Iris pigment epithelial cell (primary cell): Measurements from ENCODE around the gene RBM15.

Source experiments
- DNase-seq: peaks from one replicate; pipeline ENCODE4 v3.0.0-alpha.2; 2011; ENCODE audit warnings: low read depth

RBM15 gene

GRCh38 chr1:110338886-110339406 is at the start of gene RBM15:
TSS of gene RBM15 (plus strand) at chr1:110339377. CDS start at chr1:110339406, 29 bp downstream.
- DNase-seq: peak; percentile 100

DNA sequence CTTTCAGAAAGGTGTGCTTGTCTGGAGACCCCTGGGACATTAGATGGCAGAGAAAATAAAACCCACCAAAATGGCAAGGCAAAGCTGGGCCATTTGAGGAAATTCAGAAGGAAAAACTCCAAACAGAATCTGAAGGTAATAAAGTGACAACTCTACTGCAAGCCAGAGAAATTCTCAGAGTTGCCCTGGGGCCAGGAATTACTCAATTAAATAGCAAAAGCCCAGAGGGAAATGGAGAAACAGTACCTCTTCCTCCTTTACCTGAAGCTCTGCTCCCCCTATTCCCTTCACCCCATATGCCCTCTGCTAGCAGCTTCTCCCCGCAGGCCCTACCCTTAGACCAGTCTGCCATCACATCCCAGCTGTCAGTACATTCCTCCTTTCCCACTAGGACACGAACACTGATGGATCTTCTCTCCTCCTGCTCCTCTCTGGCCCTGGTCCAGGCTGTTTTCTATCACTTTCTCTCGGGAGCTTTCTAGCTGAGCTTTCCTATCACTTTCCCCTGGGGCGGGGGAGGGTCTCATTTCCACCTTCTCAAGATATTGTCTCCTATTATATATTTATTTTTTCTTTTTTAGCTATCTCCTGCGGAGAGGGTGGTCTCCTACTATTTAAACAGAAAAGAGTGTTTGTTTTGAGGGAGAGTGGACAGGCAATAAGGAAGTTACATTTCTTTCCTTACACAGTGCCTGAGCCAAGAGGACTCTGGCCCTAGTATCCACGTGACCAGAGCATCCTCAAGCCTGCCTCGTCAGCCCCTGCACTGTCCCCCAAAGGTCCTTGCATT is 47.7 kb upstream of the RBM15 start:
- DNase-seq: no peak

- DNase-seq: peak; percentile 39
These were observed 47.0 kb upstream of the RBM15 start for GRCh38 chr1:110292031-110292741.

DNA sequence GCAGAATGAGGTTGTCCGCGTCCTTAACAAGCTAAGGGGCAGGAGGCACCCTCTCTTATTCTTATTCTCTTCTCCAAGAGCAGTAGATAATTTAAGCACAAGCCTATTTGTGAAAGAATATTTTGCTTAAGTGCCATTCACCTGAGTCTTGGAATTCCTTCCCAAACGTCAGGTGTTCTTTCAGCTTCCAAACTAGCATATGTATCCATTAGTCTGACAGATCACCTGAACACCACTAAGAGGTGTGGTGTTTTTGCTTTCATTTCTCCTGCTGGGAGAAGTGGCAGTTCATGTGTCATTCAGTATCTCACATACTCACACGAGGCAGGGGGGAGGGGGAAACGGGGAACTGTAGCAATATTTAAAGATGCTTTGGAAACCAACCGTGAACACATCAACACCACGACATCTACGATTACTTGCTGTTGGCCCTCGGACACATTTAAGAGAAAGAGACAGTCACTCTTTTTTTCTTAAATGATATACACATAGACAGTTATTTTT is 45.5 kb upstream of the RBM15 start:
- no peak for DNase-seq

DNA sequence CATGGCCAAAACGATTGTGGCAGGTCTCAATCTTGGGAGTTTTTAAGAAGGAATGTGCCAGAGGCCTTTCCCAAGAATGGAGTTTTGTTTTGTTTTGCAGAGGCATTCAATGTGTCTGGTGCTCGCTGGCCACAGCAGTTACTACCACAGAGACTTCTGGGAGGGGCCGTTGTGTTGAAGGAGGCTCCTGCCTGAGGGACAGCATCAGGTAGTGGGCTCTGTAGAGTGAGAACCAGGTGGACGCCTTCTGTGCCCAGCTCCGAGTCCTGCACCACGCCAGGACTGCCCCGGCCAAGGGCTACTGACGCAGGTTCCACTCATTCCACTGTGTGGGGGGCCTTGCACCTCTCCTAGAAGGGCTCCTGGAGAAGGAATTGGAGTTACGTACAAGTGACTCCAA is 44.9 kb upstream of the RBM15 start:
- DNase-seq: no peak

GRCh38 chr1:110298991-110299390 is 40.2 kb upstream of the RBM15 start:
- DNase-seq: no peak

DNA sequence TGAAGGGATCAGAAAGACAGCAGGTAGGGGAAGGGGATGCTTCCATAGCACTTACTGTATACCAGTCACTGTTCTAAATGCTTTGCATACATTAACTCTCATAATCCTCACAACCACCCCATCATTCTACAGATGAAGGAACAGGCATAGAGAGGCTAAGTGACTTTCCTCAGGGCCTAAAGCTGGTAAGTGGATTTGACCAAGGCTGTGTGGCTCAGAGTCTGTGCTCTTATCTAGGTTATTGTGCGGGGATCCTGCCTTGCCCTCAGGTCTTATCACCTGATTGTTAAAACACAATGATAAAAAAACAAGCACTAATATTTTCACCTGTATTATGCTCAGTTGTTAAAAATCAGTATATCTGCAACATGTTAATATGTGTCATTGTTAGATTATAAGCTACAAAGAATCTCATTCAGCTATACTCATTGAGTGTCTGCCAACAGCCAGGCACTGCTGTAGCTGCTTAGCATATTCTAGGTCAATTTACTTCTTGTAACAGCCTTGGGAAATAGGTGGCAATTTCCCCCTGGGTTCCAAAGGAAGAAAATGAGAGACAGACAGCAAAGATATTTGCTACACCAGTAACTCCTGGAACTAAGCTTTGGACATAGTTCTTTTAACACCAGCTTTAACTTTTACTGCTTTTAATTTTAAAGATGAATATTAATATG is 38.6 kb upstream of the RBM15 start:
- no peak for DNase-seq

DNA sequence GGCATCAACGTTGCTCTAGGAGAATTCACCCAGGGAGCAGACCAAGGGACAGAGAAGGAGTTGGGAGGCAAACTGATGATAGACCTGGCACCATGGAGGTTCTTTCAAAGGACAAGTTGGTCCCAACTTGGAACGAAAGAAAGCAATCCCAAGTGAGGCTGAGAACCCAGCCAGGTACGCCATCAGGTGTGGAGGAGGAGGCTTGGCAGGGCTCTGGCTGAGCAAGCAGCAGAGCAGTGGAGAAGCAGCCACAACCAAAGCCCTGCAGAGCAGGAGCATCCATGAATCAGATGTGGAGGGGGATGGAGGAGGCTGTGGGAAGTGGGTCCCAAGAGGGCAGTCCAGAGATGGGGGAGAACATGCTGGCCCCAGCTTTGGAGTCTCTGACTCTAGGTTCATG is 36.3 kb upstream of the RBM15 start:
- DNase-seq: no peak

GRCh38 chr1:110305900-110306420 is 33.2 kb upstream of the RBM15 start:
- no peak for DNase-seq

DNA sequence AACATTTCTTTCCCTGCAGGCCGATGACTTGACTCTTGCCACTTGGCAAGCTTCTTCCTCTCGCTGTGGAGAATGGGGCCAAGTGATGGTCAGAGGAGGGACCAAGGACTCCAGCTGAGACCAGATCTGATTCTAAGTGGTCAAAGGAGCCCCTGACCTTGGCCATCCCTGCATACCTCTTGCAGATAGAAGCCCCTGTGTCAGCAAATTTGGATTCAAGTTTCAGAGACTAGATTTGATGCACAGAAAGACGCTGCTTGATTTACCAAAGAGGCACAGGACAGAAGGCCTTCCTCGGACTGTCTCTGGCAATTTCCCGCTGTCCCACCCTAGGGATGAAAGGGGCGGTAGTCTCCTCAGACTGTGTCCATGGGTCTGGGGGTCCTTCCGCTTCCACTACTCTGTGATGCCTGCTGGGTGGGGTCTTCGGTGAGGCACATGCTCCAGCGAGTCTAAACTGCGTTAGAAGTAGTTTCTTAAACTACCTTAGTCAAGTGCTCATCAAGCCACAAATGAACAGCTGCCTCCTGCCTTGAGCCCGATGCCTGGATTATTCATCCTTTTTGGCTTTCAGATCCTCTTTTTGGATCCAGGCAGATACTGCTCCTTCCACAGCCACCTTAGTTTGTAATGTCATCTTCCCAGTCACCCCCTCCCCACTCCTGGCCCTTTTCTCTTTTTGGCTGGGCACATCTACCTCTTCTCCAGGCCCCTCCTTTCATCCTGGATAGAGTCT is 31.8 kb upstream of the RBM15 start:
- DNase-seq: no peak

GRCh38 chr1:110308247-110308646 is 30.9 kb upstream of the RBM15 start:
- DNase-seq: peak; percentile 90

DNA sequence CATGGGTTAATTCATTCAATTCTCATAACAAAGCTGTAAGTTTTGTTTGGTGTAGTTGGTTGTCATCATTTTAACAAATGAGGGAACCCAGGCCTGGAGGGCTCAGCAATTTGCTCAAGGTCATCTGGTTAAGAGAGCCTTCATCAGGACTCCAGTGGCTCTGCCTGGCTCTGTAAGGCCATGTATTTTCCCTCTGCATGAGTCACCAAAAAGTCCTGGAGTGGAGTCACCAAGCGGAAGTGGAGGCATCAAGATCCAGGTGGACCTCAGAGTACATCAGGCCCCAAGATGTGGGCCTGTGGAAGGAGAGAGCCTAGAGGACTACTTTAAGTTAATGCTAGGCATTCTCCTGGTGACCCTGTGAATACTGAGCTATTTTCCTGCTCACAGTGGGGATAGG is 30.0 kb upstream of the RBM15 start:
- peak; percentile 53 for DNase-seq

DNA sequence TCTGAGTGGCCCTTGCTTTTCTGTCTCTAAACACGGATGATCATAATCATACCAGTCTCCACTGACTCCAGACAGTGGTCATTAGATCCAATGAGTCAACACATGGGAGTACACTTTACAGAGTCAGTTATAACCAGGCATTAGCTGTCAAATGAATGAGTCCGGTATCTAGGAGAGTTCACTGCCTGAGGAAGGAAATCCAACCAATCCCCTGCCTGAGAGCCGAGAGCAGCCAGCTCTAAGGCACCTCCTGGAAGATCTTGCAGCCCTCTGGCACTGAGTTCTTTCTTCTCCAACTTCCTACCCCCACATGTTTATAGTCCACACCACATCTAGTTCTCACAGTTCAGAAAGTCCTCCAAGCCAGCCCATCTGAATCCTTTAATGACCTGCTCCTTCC is 29.4 kb upstream of the RBM15 start:
- peak; percentile 89 for DNase-seq

GRCh38 chr1:110310300-110310699 is 28.9 kb upstream of the RBM15 start:
- no peak for DNase-seq

GRCh38 chr1:110312188-110313121 is 26.7 kb upstream of the RBM15 start:
- DNase-seq: peak; percentile 80

- no peak for DNase-seq
These were observed 22.4 kb upstream of the RBM15 start for GRCh38 chr1:110316735-110317134.

DNA sequence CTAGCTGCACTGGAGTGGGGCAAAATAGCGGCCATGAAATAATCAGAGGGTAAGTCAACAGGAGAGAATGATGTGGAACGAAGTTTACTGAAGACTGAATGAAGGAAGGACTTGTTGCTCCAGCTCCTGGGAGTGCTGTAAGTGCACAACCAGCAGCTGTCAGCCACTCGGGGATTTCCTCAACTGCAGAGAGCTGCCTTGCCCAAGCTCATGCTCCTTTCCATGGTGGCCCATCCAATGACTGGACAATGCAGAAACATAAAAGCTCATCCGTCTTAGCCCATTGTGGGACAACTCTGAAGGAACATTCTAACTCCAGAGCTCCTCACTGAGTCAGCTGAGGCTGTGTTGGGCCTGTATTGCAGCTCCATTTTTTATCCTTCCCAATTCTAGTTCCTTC is 21.1 kb upstream of the RBM15 start:
- no peak for DNase-seq

DNA sequence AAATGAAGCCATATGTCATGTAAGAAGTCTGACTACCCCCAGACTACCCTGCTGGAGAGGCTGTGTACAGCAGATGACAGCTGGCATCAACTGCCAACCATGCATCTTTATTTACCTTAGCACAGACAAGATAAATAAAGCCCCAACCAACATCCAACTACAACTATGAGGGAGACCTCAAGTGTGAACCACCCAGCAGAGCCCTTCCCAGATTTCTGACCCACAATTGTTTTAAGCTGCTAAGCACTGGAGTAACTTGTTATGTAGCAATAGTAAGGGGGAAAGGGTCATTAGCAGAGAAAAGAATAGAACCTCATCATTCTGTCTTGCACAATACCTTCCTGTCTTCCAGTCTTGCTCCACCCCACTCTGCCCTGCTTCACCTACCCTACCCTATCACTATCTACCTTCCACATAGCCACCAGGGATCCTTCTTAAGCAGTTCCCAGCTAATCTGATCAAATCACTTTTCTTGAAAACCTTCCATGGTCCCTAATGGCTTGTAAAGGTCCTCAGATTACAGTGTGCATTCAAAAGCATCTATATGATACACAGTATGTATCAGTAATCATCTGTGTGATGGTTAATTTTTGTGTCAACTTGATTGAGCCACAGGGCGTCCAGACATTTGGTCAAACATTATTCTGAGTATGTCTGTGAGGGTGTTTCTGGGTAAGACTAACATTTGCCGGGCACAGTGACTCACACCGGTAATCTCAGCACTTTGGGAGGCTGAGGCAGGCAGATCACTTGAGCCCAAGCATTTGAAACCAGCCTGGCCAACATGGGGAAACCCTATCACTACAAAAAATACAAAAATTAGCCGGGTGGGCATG is 19.6 kb upstream of the RBM15 start:
- peak; percentile 19 for DNase-seq

GRCh38 chr1:110320168-110320518 is 19.0 kb upstream of the RBM15 start:
- DNase-seq: no peak

DNA sequence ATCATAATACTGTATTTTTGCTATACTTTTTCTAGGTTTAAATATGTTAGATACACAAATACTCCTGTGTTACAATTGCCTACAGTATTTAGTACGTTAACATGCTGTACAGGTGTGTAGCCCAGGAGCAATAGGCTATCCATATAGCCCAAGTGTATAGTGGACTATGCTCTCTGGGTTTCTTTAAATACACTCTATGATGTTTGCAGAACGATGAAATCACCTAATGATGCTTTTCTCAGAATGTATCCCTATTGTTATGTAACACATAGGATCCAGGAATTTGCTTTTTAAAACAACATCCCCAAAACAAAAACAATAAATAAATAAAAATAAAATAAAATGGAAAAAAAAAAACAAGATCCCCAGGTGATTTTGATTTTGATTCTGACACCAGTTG is 18.1 kb upstream of the RBM15 start:
- no peak for DNase-seq
